IMR-90 (cell line): ENCODE data around the gene MRC2. TPM values are rescaled to one million over a fixed set of nuclear protein-coding genes. Genes with fewer than 3 reads are reported as not detected.

Source experiments
- ATAC-seq: fragments of 200-7000 bp; cut with Tn5 transposase; 2 replicates; pipeline ENCODE4 v1.9.1; 2020; ENCODE audit warnings: low read depth, mild to moderate bottlenecking, moderate library complexity
- BruUV-seq: library from RNA; stranded (reverse); fragments of 400-500 nt; replicated peaks from 2 replicates; lab custom pipeline; 2021; lab: Mats Ljungman, UMichigan
- CTCF ChIA-PET: fragments of 300-600 bp; formaldehyde crosslinking; extraction: SDS; loops from one replicate; lab custom pipeline; 2021; ENCODE audit warnings: antibody characterized with exemption; lab: Yijun Ruan, JAX
- POLR2A ChIA-PET: fragments of 300-600 bp; sonication (Branson Sonifier 250); formaldehyde crosslinking; loops from one replicate; lab custom pipeline; 2022; ENCODE audit warnings: antibody characterized with exemption; ENCODE audit not compliant: unreplicated experiment; lab: Charles Lee
- DNase-seq: peaks from one replicate; pipeline ENCODE4 v3.0.0; 2013
- H2AFZ ChIP-seq: replicated peaks from 2 replicates; pipeline ENCODE3; 2013; ENCODE audit warnings: low read length, mild to moderate bottlenecking; ENCODE audit not compliant: poor library complexity
- H2AK5ac ChIP-seq: 2 replicates; pipeline ENCODE4 v1.6.1; 2013; ENCODE audit warnings: low read depth, low read length, inconsistent platforms
- H2AK9ac ChIP-seq: replicated peaks from 2 replicates; pipeline ENCODE3; 2013; ENCODE audit warnings: mild to moderate bottlenecking, low read depth, low read length, moderate library complexity; ENCODE audit not compliant: poor library complexity
- H2BK120ac ChIP-seq: 2 replicates; pipeline ENCODE4 v1.6.1; 2013; ENCODE audit warnings: low read depth, low read length, inconsistent platforms
- H2BK15ac ChIP-seq: 3 replicates; pipeline ENCODE4 v1.6.1; 2013; ENCODE audit warnings: low read depth, low read length, inconsistent platforms
- H2BK20ac ChIP-seq: 2 replicates; pipeline ENCODE4 v1.6.1; 2013; ENCODE audit warnings: low read depth, mild to moderate bottlenecking, inconsistent platforms, low read length, moderate library complexity
- H2BK5ac ChIP-seq: 2 replicates; pipeline ENCODE4 v1.6.1; 2013; ENCODE audit warnings: mild to moderate bottlenecking, low read depth, low read length, inconsistent platforms; ENCODE audit not compliant: poor library complexity, severe bottlenecking
- H3K14ac ChIP-seq: replicated peaks from 2 replicates; pipeline ENCODE4 v1.6.1; 2013; ENCODE audit warnings: low read depth, low read length, inconsistent platforms
- H3K18ac ChIP-seq: 2 replicates; pipeline ENCODE4 v1.6.1; 2013; ENCODE audit warnings: low read depth, low read length, control low read depth
- H3K23ac ChIP-seq: 2 replicates; pipeline ENCODE4 v1.6.1; 2013; ENCODE audit warnings: low read depth, low read length, inconsistent platforms
- H3K27ac ChIP-seq: 2 replicates; pipeline ENCODE4 v1.5.1; 2013; ENCODE audit warnings: mild to moderate bottlenecking, control low read depth, low read length; ENCODE audit not compliant: insufficient read depth
- H3K27me3 ChIP-seq: 2 replicates; pipeline ENCODE4 v1.6.1; 2013; ENCODE audit warnings: low read length; ENCODE audit not compliant: control insufficient read depth, insufficient read depth
- H3K36me3 ChIP-seq: 2 replicates; pipeline ENCODE4 v1.6.1; 2013; ENCODE audit warnings: low read length, mixed read lengths; ENCODE audit not compliant: control insufficient read depth, insufficient read depth
- H3K4ac ChIP-seq: 2 replicates; pipeline ENCODE4 v1.6.1; 2013; ENCODE audit warnings: low read depth, low read length, inconsistent platforms
- H3K4me1 ChIP-seq: 2 replicates; pipeline ENCODE4 v1.6.1; 2013; ENCODE audit warnings: low read length, mixed read lengths; ENCODE audit not compliant: control insufficient read depth, insufficient read depth
- H3K4me2 ChIP-seq: 2 replicates; pipeline ENCODE4 v1.6.1; 2013; ENCODE audit warnings: low read depth, mild to moderate bottlenecking, control low read depth, low read length, moderate library complexity
- H3K4me3 ChIP-seq: 2 replicates; pipeline ENCODE4 v1.5.1; 2013; ENCODE audit warnings: low read depth, mild to moderate bottlenecking, control low read depth, low read length, moderate library complexity; ENCODE audit not compliant: insufficient read depth
- H3K56ac ChIP-seq: 2 replicates; pipeline ENCODE4 v1.6.1; 2013; ENCODE audit warnings: low read length, inconsistent platforms; ENCODE audit not compliant: insufficient read depth; ENCODE audit errors: extremely low read depth
- H3K79me1 ChIP-seq, 2 experiments: 2 replicates each; pipeline ENCODE4 v1.6.1; 2013; ENCODE audit warnings: low read length in 2 of 2, inconsistent platforms in 1 of 2, low read depth in 1 of 2
- H3K9ac ChIP-seq: 2 replicates; pipeline ENCODE4 v1.6.1; 2013; ENCODE audit warnings: low read depth, low read length, control low read depth
- H3K9me1 ChIP-seq: 2 replicates; pipeline ENCODE4 v1.6.1; 2013; ENCODE audit warnings: low read length, inconsistent platforms; ENCODE audit not compliant: insufficient read depth
- H3K9me3 ChIP-seq: 2 replicates; pipeline ENCODE4 v1.6.1; 2013; ENCODE audit warnings: low read length; ENCODE audit not compliant: control insufficient read depth, insufficient read depth
- H4K20me1 ChIP-seq: 2 replicates; pipeline ENCODE4 v1.6.1; 2013; ENCODE audit warnings: low read length, inconsistent platforms; ENCODE audit not compliant: insufficient read depth
- H4K5ac ChIP-seq: 2 replicates; pipeline ENCODE4 v1.6.1; 2013; ENCODE audit warnings: mild to moderate bottlenecking, low read depth, low read length, control low read depth
- H4K8ac ChIP-seq, 2 experiments: 2 replicates each; pipeline ENCODE4 v1.6.1; 2013; ENCODE audit warnings: low read depth in 2 of 2, low read length in 2 of 2, control low read depth in 1 of 2, inconsistent platforms in 1 of 2
- H4K91ac ChIP-seq: 2 replicates; pipeline ENCODE4 v1.6.1; 2013; ENCODE audit warnings: low read depth, low read length, inconsistent platforms; ENCODE audit not compliant: insufficient read depth
- BHLHE40 ChIP-seq: fragments of 150-350 bp; IDR thresholded peaks from 2 replicates; pipeline ENCODE4 v1.6.1; 2016; ENCODE audit warnings: mild to moderate bottlenecking, low read depth, low read length
- CEBPB ChIP-seq: IDR thresholded peaks from 2 replicates; pipeline ENCODE4 v1.6.1; 2012; ENCODE audit warnings: low read depth, low read length, improper control_type of control experiment
- CHD1 ChIP-seq: IDR thresholded peaks from 2 replicates; pipeline ENCODE4 v1.6.1; 2012; ENCODE audit warnings: low read depth, low read length, improper control_type of control experiment
- CTCF ChIP-seq: conservative IDR thresholded peaks from 2 replicates; pipeline ENCODE4 v1.5.1; 2012; ENCODE audit warnings: mild to moderate bottlenecking, low read depth, low read length, improper control_type of control experiment
- ELK1 ChIP-seq: fragments of 150-350 bp; IDR thresholded peaks from 2 replicates; pipeline ENCODE4 v1.6.1; 2016; ENCODE audit warnings: low read depth, mild to moderate bottlenecking, low read length, moderate library complexity, borderline replicate concordance
- FOS ChIP-seq: fragments of 150-350 bp; IDR thresholded peaks from 2 replicates; pipeline ENCODE4 v1.6.1; 2016; ENCODE audit warnings: low read depth, low read length
- MAFK ChIP-seq: IDR thresholded peaks from 2 replicates; pipeline ENCODE4 v1.6.1; 2012; ENCODE audit warnings: low read depth, low read length, improper control_type of control experiment
- MAZ ChIP-seq: IDR thresholded peaks from 2 replicates; pipeline ENCODE4 v1.6.1; 2012; ENCODE audit warnings: low read depth, mild to moderate bottlenecking, low read length, improper control_type of control experiment, moderate library complexity, borderline replicate concordance
- MXI1 ChIP-seq: IDR thresholded peaks from 2 replicates; pipeline ENCODE4 v1.6.1; 2012; ENCODE audit warnings: low read depth, mild to moderate bottlenecking, low read length, moderate library complexity, borderline replicate concordance
- NFE2L2 ChIP-seq: fragments of 150-350 bp; IDR thresholded peaks from 2 replicates; pipeline ENCODE4 v1.6.1; 2016; ENCODE audit warnings: low read depth, mild to moderate bottlenecking, low read length
- POLR2A ChIP-seq: IDR thresholded peaks from 2 replicates; pipeline ENCODE4 v1.6.1; 2012; ENCODE audit warnings: mild to moderate bottlenecking, low read depth, low read length
- RAD21 ChIP-seq: IDR thresholded peaks from 2 replicates; pipeline ENCODE4 v1.6.1; 2012; ENCODE audit warnings: low read length, improper control_type of control experiment
- RFX5 ChIP-seq: IDR thresholded peaks from 2 replicates; pipeline ENCODE4 v1.8.0; 2012; ENCODE audit warnings: low read depth, mild to moderate bottlenecking, low read length, moderate library complexity
- SMC3 ChIP-seq: fragments of 150-350 bp; IDR thresholded peaks from 2 replicates; pipeline ENCODE4 v1.6.1; 2016; ENCODE audit warnings: low read depth, mild to moderate bottlenecking, antibody characterized with exemption, low read length, moderate library complexity
- USF2 ChIP-seq: fragments of 150-350 bp; IDR thresholded peaks from 2 replicates; pipeline ENCODE4 v1.6.1; 2017; ENCODE audit warnings: mild to moderate bottlenecking, antibody characterized with exemption, low read length, low read depth
- WGBS, 2 experiments: methylation state at CpG; one replicate each; pipeline versions ENCODE4 v1.1.5 to v1.1.7; 2013; ENCODE audit warnings: missing lambda C conversion rate in 2 of 2; ENCODE audit not compliant: insufficient read length in 1 of 2; ENCODE audit errors: extremely low coverage in 2 of 2; 5-methylcytosine and 5-hydroxymethylcytosine counted together
- dilution Hi-C: fragments of 300-500 bp; cut with HindIII; formaldehyde crosslinking; loops from one replicate; pipeline ENCODE4 v1.14.3; 2018; ENCODE audit warnings: low sequenced_read_pairs; ENCODE audit not compliant: unreplicated experiment
- in situ Hi-C: fragments of 300-500 bp; cut with MboI; formaldehyde crosslinking; loops from 3 replicates; pipeline ENCODE4 v1.14.3; 2019; ENCODE audit warnings: low sequenced_read_pairs, inconsistent platforms, mixed read lengths
- intact Hi-C: fragments of 100-400 bp; cut with micrococcal nuclease; formaldehyde crosslinking; loops from 2 replicates; pipeline ENCODE4 v1.10.0; 2022
- polyA plus RNA-seq, 3 experiments: library from polyadenylated mRNA; depleted of rRNA; stranded (reverse); fragments of >200 nt; gene quantifications; 2 replicates each; pipeline ENCODE4 v1.2.3, GENCODE V29; 2012; ENCODE audit warnings: low replicate concordance in 1 of 3
- total RNA-seq: library from RNA; depleted of rRNA; stranded (reverse); fragments of >200 nt; gene quantifications from 2 replicates; pipeline ENCODE4 v1.2.3, GENCODE V29; 2012

MRC2 gene
- total and polyA plus RNA-seq, 2 of the 4 experiments (the other 2 are of a cell fraction) = 39.3 to 137 TPM

- ATAC-seq (no peak), DNase-seq (no peak)
- BruUV-seq = no TSS peak
- no peak overlapping the region for H3K9ac ChIP-seq
- WGBS, 2 experiments = 75% methylated on average over 3 of the region's 11 CpGs; no CpG with 5 or more reads in 1 of the 2 experiments
- H2AK9ac ChIP-seq = peak overlapping the region; percentile 9
- peaks cover 64% of the 10 kb centered on the region for H3K36me3 ChIP-seq
- no peak overlapping the region for H3K56ac ChIP-seq
- H2BK20ac ChIP-seq = no peak overlapping the region
- no peaks in the 10 kb centered on the region for H3K27me3 ChIP-seq
- H3K4me3 ChIP-seq = no peak overlapping the region
- POLR2A ChIA-PET = no interaction called here
- intact Hi-C loops (no loop called here), in situ Hi-C loops (no loop called here), dilution Hi-C loops (no loop called here)
- no peak overlapping the region for H3K4ac ChIP-seq
- no peaks in the 10 kb centered on the region for H4K20me1 ChIP-seq
- H3K14ac ChIP-seq = no peak overlapping the region
- H3K9me1 ChIP-seq = no peaks in the 10 kb centered on the region; the same call in 1 of the 2 replicates
- H3K18ac ChIP-seq = no peak overlapping the region
- H2BK120ac ChIP-seq = no peak overlapping the region
- no peak overlapping the region for H4K5ac ChIP-seq
- no peaks in the 10 kb centered on the region for H3K9me3 ChIP-seq
- H2BK15ac ChIP-seq = no peak overlapping the region
- H2AK5ac ChIP-seq = no peak overlapping the region
- H2BK5ac ChIP-seq = no peak overlapping the region
- H3K4me2 ChIP-seq = no peak overlapping the region
- CTCF ChIA-PET = no interaction called here
- no peak overlapping the region for H3K23ac ChIP-seq
- H4K8ac ChIP-seq = no peak overlapping the region
- H2AFZ ChIP-seq = no peak overlapping the region
- H4K91ac ChIP-seq = no peak overlapping the region
- H3K27ac ChIP-seq = no peak overlapping the region
- H3K4me1 ChIP-seq = no peaks in the 10 kb centered on the region
- H3K79me1 ChIP-seq = 0 out of 4 replicates have a peak, but pooled peaks cover 0 to 7% of the 10 kb centered on the region in 2 experiments
- no peak for TF ChIP-seq USF2
- no peak for TF ChIP-seq RAD21
- no peak for TF ChIP-seq ELK1
- TF ChIP-seq CHD1 = no peak
- no peak for TF ChIP-seq SMC3
- no peak for TF ChIP-seq NFE2L2
- no peak for TF ChIP-seq MAZ
- no peak for TF ChIP-seq MAFK
- TF ChIP-seq BHLHE40 = no peak
- no peak for TF ChIP-seq MXI1
- TF ChIP-seq RFX5 = no peak
- TF ChIP-seq FOS = no peak
- no peak for TF ChIP-seq POLR2A
- no peak for TF ChIP-seq CEBPB
- no peak for TF ChIP-seq CTCF
Measured at GRCh38 chr17:62688398-62689160, 61.1 kb downstream of the MRC2 start.
